NOMO-1 treated with dmso at 0.1 percent for 144 hours (cell line): Measurements from ENCODE around the gene PQBP1.

ENCODE experiments used
- DNase-seq: peaks from one replicate; lab custom pipeline; 2025; ENCODE audit not compliant: unreplicated experiment; lab: John Stamatoyannopoulos, UW

PQBP1 gene

DNA sequence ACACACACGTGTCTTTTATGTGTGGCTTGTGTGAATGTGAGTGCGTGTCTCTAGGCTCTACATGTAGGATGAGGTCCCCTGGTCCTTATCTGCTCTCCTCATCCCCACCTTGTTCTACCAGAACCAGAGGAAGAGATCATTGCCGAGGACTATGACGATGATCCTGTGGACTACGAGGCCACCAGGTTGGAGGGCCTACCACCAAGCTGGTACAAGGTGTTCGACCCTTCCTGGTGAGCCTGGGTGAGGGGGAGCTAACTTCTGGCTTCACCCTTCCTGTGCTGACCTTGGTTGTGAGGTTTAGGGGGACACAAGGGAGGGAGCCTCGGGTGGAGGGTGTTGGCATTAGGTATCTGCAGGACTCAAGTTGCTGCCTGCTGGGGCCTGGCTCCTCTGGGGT is 3.3 kb downstream of the PQBP1 start:
- no peak for DNase-seq

- DNase-seq: no peak
These were observed 4.4 kb downstream of the PQBP1 start for GRCh38 chrX:48902135-48902534.

GRCh38 chrX:48902776-48903175 is 5.0 kb downstream of the PQBP1 start:
- DNase-seq: no peak

DNA sequence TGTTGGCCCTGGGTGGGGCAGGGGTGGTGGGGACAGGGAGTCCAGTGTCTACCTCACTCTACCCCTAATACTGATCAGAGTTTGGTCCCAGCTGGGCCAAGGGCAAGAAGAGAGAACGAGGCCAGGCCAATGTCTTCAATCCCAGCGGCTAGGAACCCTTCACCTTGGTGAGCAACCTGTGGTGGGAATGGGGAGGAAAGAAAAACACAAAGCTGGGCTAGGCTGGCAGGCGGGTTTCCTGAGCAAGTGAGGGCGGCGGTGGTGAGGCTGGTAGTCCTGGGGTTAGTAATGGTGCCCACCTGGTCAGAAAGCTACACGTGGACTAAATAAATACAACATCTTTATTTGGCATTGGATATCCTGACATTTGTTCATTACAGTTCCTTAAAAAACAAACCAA is 5.6 kb downstream of the PQBP1 start:
- no peak for DNase-seq

GRCh38 chrX:48904180-48904579 is 6.5 kb downstream of the PQBP1 start:
- no peak for DNase-seq

DNA sequence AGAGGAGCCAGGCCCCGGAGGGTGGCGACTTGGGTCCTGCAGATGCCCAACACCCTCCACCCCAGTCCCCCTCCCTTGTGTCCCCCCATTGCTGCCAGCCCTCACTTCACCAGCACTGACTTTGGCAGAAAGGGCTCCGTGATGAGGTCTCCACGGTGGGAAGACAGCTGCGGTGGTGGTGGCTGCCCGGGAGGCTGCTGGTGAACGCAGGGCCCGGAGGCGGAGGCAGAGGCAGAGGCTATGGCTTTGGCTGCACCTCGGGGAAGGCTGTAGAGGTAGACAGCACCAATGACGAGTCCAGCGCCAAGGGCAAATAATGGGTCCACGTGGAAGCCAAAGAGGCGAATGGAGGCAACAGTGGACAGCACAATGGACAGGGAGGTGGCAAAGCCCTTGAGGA is 6.9 kb downstream of the PQBP1 start:
- no peak for DNase-seq

GRCh38 chrX:48905090-48905790 is 7.5 kb downstream of the PQBP1 start:
- no peak for DNase-seq

GRCh38 chrX:48908600-48908999 is 10.9 kb downstream of the PQBP1 start:
- no peak for DNase-seq

DNA sequence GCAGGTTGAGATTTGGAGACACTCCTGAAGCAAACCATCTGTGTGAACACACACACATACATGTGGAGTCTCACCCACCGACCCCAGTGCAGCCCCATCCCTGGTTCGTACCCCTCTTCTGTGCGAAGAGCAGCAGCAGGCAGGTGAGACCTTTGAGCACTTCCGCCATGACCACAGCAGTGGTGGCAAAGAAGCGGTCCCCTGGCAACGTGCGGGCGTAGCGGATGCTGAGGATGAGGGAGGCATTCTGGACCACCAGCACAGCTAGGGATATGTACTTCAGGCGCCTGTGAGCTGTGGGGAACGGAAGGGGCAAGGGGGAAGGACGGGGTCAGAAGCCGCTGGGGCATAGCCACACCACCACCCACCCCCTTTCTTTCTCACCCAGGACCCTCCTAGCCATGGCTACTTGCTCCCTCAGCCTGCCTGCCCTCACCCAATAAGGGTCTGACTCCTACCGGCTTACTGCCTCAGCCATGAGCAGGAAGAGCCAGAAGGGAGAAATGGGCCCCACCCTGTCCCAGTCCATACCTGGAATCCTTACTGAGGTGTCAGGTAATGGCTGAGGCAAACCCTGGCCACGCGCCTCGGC is 12.1 kb downstream of the PQBP1 start:
- DNase-seq: no peak

DNA sequence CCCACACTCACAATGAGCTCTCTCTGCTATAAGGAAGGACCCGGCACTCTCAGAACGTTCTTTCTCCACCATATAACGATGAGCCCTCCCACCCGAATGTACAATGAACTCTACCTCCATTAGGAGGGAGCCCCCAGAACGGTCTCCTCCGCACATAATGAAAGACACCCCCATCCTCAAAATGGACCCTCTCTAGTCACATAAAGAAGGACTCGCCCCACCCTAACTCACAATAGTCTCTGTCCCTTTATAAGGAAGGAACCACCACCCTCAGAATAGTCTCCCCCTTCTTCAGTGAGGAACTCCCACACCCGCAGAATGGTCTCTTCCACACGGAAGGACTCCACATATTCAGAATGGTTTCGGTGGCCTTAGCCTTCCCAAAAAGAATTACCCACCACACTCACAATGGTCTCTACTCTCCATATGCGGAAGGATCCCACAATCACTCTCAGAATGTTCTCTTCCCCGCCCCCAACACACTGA is 13.2 kb downstream of the PQBP1 start:
- DNase-seq: no peak

GRCh38 chrX:48911412-48912182 is 13.9 kb downstream of the PQBP1 start, which contains the start of gene SLC35A2:
Gene SLC35A2, minus strand, starts transcription at chrX:48911646. Its CDS starts 10 bp downstream, at chrX:48911636.
- peak; percentile 48 for DNase-seq

DNA sequence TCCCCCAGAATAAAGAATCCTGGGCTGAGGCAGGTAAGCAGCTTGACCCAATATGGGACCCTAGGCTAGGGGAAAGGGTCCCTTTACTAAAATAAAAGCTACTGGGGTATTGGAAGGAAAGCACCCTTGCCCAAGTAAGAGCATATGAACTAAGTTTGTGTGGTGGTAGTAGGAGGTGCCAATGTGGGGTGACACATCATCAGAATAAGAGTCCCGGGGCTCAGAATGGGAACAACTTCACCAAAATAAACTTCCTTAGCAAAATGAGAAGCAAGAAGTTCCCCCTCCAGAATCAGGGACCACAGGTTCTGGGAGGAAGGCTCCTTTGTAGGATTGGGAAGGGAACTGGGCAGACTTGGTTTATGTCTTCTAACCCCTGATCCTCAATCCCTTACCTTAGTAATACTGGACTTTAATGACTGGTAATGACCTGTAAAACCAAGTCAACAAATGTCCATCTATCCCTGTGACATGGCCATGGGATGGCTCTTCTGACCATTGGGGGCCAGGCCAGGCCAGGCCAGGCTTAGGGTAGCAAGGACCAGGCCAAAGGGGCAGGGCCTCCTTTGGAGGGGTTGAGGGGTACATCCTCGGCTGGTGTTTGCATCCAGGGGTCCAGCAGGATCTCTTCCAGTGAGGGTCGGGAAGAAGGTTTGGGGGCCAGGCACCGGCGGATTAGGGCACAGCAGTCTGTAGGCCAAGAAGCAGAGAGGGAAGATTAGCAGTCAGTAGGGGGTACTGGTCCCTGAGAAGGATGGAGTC is 16.1 kb downstream of the PQBP1 start:
- DNase-seq: no peak

DNA sequence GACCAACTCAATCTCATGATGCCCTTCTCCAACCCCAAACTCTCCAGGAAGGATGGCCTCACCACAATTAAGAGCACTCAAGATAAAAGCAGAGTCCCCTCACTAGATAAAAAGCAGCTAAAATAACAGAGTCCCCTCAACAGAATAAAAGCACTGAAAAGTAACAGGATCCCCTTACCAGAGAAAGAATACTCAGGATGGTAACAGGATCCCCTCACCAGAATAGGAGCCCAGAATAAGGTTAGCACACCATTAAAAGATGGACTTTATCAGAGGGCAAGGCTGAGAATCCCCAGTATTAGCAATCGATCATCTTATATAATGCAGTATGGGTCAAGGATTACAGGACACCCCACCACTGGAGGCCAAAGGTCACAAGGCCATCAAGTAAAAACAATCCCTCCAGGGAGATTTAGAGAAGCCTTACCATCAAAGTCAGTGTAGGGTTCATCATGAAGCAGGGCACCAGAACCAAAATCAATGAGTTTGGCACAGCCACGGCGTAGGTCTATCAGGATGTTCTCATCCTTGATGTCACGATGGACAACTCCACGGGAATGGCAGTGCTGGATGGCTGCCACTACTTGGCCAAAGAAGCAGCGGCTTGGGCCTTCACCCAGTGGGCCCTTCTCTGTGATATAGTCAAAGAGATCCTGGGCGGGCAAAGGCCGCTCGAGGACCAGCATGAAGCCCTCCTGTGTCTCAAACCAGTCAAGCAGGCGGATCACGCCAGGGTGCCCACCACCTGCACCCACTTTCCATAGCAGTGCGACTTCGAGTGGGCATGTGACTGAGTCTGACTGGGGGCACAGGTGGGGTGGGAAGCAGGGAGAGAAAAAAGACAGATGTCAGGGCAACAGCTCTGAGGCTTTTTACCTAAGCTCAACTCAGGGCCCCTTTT is 17.1 kb downstream of the PQBP1 start:
- DNase-seq: no peak

DNA sequence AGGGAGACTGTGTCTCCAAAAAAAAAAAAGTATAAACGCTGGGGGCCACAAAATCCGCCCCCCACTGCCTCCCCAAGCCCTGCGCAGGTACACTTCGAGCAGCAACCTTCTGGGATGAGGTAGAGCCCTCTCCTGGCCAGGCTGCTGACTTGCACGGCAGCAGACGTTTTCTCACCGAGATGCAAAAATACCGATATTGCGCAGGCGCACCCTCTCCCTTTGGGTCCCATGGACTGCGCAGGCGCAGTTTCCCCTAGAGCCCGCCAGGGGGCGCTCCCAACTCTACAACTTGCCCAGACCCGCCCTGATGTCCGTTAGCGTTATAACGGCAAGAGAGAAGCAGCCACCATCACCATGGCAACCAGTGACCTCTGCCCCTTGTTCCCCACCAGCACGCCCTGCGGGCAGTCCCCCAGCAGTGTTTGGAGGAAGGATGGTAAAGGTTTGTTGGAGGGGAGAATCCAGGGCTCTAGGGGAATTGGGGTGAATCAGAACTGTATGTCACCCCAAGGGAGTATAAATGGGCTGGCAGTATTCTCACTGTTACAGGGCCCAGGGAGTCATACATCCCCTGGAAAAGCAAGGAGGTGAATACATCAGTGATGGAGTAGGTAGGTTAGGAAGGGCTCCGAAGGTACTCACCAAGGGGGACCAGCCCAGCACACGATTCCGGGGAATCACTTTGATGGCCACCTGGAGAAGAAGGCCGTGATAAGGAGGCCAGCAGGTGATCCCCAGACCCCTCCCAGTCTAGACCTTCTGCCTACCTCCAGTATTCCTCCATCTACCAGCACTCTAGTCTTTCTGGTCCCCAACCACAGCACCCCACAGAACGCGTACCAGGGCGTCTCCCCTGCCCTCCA is 19.6 kb downstream of the PQBP1 start:
- peak; percentile 81 for DNase-seq

GRCh38 chrX:48918301-48918642 is 20.5 kb downstream of the PQBP1 start:
- no peak for DNase-seq

GRCh38 chrX:48918643-48919340 is 21.1 kb downstream of the PQBP1 start, which contains the start of gene PIM2:
Gene PIM2, minus strand, starts transcription at chrX:48919024. Its CDS starts 190 bp downstream, at chrX:48918834.
- DNase-seq: peak; percentile 90

DNA sequence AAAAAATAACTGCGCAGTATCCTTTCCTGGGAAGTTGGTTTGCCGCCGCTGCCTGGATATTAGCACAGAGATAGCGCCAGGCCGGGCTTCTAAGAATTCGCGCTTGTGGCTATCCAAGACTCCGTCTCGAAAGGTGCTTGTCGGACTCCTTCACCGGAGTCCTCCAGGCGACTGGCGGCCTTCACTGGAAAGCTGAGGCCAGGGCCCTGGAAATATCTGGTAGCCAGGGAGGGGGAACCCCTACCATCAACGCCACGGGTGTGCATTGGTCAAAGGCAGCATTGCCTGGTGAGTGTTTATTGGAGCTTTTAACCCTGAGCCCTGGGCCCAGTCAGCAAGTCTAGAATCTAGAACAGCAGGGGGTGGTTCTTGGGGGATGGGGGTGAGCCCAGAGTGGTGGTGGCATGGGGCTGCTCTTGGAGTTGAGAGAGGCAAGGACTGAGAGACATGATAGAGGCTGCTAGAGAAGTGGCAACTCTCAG is 21.7 kb downstream of the PQBP1 start:
- DNase-seq: no peak

DNA sequence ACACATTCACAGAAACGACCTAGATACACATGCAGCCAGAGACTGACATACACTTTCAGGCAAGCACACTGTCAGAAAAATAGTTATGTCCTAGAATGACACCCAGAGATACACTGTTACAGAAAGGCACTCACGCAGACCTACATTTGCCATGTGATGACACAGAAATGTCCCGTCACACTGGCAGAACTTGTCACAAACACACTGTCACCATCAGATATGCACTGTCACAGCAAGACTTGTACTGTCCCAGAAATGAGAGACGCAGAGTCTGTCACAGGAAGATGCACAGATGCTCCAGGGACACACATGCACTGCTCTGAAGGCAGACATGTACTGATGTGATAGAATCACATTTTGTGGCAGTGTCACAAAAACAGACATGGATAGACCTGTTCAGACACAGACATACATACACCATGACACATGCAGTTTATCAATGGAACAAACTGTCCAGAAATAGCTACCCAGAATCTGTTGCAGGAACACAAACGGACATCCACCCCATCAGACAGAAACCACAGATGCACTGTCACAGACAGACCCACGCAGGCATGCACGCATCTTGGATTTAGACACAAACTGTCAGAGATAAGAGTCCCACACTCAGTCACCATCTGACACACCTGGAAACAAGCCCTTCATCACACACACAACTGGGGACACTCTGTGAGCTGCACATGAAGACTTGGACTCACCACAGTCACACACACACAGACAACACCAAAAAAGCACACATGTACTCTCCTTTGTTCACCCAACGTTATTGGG is 22.4 kb downstream of the PQBP1 start:
- DNase-seq: no peak
